SH-SY5Y (cell line): Measurements from ENCODE around the gene UNC80.

Experiments
- GATA2 ChIP-seq: IDR thresholded peaks from 2 replicates; pipeline ENCODE4 v1.6.1; 2011; ENCODE audit warnings: mild to moderate bottlenecking, low read depth, low read length
- GATA3 ChIP-seq: IDR thresholded peaks from 2 replicates; pipeline ENCODE4 v1.6.1; 2011; ENCODE audit warnings: low read depth, mild to moderate bottlenecking, low read length, moderate library complexity

DNA sequence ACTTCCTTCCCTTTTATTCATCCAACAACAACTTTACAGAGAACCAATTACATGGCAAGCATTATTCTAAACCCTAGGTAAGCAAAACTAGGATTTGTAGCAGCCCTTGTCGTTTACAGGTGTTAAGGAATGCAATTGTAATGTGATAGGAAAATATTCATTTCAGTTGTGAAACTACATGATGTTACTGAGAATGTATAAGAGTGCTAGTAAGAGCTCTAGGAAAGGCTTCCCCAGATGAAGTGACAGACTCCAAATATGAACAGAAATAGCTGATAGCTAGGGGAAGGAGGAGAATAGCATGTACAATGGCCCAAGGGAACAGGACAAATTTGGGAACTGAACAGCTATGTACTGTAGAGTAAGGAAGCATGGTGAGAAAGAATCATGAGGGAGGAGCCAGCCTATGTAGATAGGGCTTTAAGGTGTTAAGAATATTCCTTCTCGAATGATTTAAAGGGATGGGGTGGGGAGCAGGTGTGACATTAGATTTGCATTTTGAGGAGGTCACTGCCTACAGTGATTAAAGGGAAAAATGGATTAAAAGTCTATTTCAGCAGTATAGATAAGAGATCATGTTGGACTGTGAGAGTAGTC is 262.6 kb downstream of the UNC80 start:
- TF ChIP-seq GATA3 (no peak), GATA2 (no peak)
